ENCODE results near the gene TMEM117. TPM values are rescaled to one million over a fixed set of nuclear protein-coding genes. Genes with fewer than 3 reads are reported as not detected.

TMEM117 gene
- total RNA-seq, 2 experiments from 2014 or later = 0.50 to 0.63 TPM

Other genes starting within 250 kb of the TMEM117 start
- 10 to 100 TPM; 16.0 to 23.5 TPM for gene PUS7L, start 77.3 kb upstream of the TMEM117 start, total RNA-seq
- 10 to 100 TPM; 30.4 to 40.4 TPM for gene IRAK4, start 77.1 kb upstream of the TMEM117 start, total RNA-seq
- 10 to 100 TPM; 25.2 to 27.4 TPM for gene TWF1, start 29.8 kb upstream of the TMEM117 start, total RNA-seq

All from activated CD8-positive, alpha-beta memory T cell treated with anti-CD3 and anti-CD28 coated beads, Interleukin-2, amount 10 ng/mL, durations not matched to agents 7 days and 5 days (primary cell).